Activated CD8-positive, alpha-beta memory T cell treated with anti-CD3 and anti-CD28 coated beads, Interleukin-2, amount 50 U/mL, for 24 hours (primary cell): Measurements from ENCODE around the gene INHA.

Experiments used
- DNase-seq: peaks from one replicate; pipeline ENCODE4 v3.0.0-alpha.2; 2020; ENCODE audit errors: extremely low read depth

Gene INHA

GRCh38 chr2:219572237-219573001 lies at the start of gene INHA:
Gene INHA (plus strand): TSS chr2:219572310. CDS start chr2:219572375, 65 bp downstream.
- DNase-seq = no peak

- DNase-seq = no peak
Measured at GRCh38 chr2:219523031-219523671, 49.0 kb upstream of the INHA start.

GRCh38 chr2:219524817-219525216 lies 47.3 kb upstream of the INHA start:
- DNase-seq = no peak

GRCh38 chr2:219525533-219526232 lies 46.4 kb upstream of the INHA start:
- no peak for DNase-seq

- DNase-seq = no peak
Measured at GRCh38 chr2:219526320-219527075, 45.6 kb upstream of the INHA start.

GRCh38 chr2:219527076-219527394 lies 45.1 kb upstream of the INHA start:
- no peak for DNase-seq

GRCh38 chr2:219527472-219527871 lies 44.6 kb upstream of the INHA start:
- no peak for DNase-seq

GRCh38 chr2:219530048-219530963 lies 41.8 kb upstream of the INHA start:
- peak; percentile 55 for DNase-seq

- DNase-seq = no peak
Measured at GRCh38 chr2:219531639-219532377, 40.3 kb upstream of the INHA start.

GRCh38 chr2:219532378-219532649 lies 39.8 kb upstream of the INHA start:
- DNase-seq = no peak

GRCh38 chr2:219533930-219534661 lies 38.0 kb upstream of the INHA start:
- no peak for DNase-seq

- no peak for DNase-seq
Measured at GRCh38 chr2:219536425-219536824, 35.7 kb upstream of the INHA start.

- no peak for DNase-seq
Measured at GRCh38 chr2:219536967-219537366, 35.1 kb upstream of the INHA start.

GRCh38 chr2:219537657-219538488 lies 34.2 kb upstream of the INHA start:
- no peak for DNase-seq

GRCh38 chr2:219538504-219538951 lies 33.6 kb upstream of the INHA start:
- DNase-seq = no peak

GRCh38 chr2:219538956-219539788 lies 32.9 kb upstream of the INHA start:
- DNase-seq = no peak

GRCh38 chr2:219539926-219540678 lies 32.0 kb upstream of the INHA start:
- no peak for DNase-seq
